Right cardiac atrium (tissue), 5 donors: ENCODE measurements around the gene KDM7A. TPM values are rescaled to one million over a fixed set of nuclear protein-coding genes. Genes with fewer than 3 reads are reported as not detected.
"Not testable (repeated sequence)": the region's sequence is repeated elsewhere in the genome, so short reads cannot be mapped to it uniquely, and the experiment has no call there.

Experiments
- ATAC-seq, 2 donors: fragments of 200-7000 bp; cut with Tn5 transposase; one replicate each; pipeline versions ENCODE4 v1.8.0 to v1.9.1; 2020; ENCODE audit warnings: moderate library complexity in 2 of 2, mild to moderate bottlenecking in 1 of 2
- DNase-seq, 3 donors: peaks; one replicate each; pipeline ENCODE4 v3.0.0-alpha.2; 2020
- H3K27ac ChIP-seq: one replicate; pipeline ENCODE4 v1.5.1; 2013; ENCODE audit warnings: mild to moderate bottlenecking, low read length, control low read depth, moderate library complexity
- H3K27me3 ChIP-seq: one replicate; pipeline ENCODE4 v1.6.1; 2013; ENCODE audit not compliant: control insufficient read depth, insufficient read depth
- H3K4me1 ChIP-seq: one replicate; pipeline ENCODE4 v1.6.1; 2013; ENCODE audit warnings: low read length; ENCODE audit not compliant: control insufficient read depth, insufficient read depth
- H3K4me3 ChIP-seq: one replicate; pipeline ENCODE4 v1.5.1; 2013; ENCODE audit warnings: low read length, control low read depth
- H3K9me3 ChIP-seq: one replicate; pipeline ENCODE4 v1.6.1; 2013; ENCODE audit warnings: low read length; ENCODE audit not compliant: control insufficient read depth
- WGBS: extraction: QIAGEN DNeasy Blood & Tissue Kit; methylation state at CpG from one replicate; pipeline ENCODE4 v1.1.7; 2013; 5-methylcytosine and 5-hydroxymethylcytosine counted together
- intact Hi-C, 4 donors: fragments of 100-400 bp; cut with DNase I; formaldehyde crosslinking; loops; one replicate each; pipeline versions ENCODE4 v1.11.0 to v1.14.0; 2022 to 2023
- polyA plus RNA-seq: library from polyadenylated mRNA; stranded (reverse); fragments of 200-250 nt; gene quantifications from one replicate; pipeline ENCODE4 v1.2.3, GENCODE V29; 2013
- total RNA-seq, 4 donors: library from RNA; stranded (reverse); fragmentation: NEBNext Ultra II Directional; extraction: Animal tissue kit (Norgen Biotek cat#: 25700); gene quantifications; one replicate each; pipeline ENCODE4 v1.2.1, GENCODE V29; 2021
- donor health status: healthy with polysubstance abuse.
- donor health status: DM: no; HTN: yes; CAD: no.
- donor health status: DM: no; HTN: no; CAD: no.
- donor health status: DM: no; HTN: yes; CAD: no; lungs with severe emphysema.
- donor health status: DM: yes; HTN: yes; CAD: no.

The KDM7A gene
- total and polyA plus RNA-seq, 5 donors, result 4.5 to 14.8 (median 12.0) TPM

DNA sequence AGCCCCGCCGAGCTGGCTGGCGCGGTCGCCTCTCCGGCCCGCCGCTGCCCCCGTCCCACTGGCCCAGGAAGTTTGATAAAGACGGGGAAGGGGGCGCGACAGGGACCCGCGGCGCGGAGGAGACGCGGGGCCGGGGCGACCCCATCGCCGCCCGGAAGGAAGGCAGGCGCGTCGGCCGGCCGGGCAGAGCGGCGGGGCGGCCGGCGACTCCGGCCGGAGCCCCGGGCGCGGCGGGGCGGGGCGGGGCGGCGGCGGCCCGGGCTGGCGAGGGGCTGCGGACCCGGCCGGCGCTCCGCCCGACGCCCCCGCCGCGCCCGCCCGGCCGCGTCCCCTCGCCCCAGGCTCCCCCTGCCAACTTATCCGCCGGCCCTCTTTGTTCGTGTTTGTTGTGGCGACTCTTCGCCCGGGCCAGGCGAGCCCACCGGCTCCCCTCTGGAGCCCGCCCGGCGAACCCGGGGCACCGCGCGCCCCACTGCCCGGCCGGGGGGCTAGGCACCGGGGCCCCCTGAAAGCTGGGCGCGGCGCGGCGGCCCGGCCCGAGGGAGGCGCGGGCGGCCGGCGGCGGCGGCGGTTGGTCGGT, 571 bp downstream of the KDM7A start:
- under 1% methylated on average over 90 of the region's 95 CpGs for WGBS
- Histone ChIP-seq H3K4me3 (peak overlapping the region; percentile 98), H3K27me3 (no peaks in the 10 kb centered on the region), H3K9me3 (no peaks in the 10 kb centered on the region), H3K27ac (peak overlapping the region; percentile 93), H3K4me1 (no peaks in the 10 kb centered on the region)
- peak in 2 of 3 donors; percentile 29 to 62 for DNase-seq
- intact Hi-C loops, result loop anchor here (5.0 to 10.0 kb wide), 3 partner anchors 141 to 159 kb away; no protein-coding TSS in a partner anchor
- no peak for ATAC-seq

DNA sequence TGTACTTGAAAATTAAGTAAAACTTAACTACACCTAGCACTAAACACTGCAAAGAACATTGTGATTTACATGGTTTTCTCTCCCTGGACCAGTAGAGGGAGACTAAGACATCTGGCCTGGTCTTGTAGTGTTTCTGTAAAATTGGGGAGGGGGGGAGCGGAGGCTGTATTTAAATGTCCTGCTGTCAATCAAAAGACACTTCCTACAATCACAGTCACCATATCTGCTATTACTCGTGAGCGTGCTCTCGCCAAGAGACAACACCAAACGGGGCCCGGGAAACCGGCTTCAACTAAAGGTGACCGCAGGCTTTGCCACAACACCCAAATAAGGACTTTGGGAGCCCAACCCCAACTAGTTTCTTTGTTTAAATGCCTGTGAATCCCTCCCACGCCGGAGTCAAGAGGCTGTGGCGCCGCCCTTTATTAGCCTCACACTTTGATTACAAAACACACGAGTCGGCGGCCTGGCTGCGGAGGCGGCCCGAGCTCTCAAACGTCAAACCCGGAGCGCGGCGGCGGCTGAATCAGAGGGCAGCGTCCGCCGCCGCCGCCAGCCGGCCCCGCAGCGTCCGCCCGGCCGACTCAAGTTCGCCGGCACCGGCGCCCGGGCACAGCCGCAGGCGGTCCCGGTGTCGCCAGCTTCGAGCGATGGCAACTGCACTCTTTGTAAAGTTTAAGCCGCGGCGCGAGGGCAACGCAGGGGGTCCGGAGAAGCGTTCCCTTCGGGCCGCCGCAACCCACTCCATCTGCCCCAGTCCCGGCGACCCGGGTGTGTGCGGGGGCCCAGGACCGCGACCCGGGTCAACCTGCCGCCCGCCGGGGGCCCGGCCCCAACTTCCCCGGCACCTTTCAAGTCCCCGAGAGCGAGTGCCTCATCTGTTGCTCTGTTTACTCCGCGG, 1.3 kb downstream of the KDM7A start:
- WGBS, result under 1% methylated on average over 72 of the region's 72 CpGs
- peak overlapping the region; percentile 93 for H3K27ac ChIP-seq

DNA sequence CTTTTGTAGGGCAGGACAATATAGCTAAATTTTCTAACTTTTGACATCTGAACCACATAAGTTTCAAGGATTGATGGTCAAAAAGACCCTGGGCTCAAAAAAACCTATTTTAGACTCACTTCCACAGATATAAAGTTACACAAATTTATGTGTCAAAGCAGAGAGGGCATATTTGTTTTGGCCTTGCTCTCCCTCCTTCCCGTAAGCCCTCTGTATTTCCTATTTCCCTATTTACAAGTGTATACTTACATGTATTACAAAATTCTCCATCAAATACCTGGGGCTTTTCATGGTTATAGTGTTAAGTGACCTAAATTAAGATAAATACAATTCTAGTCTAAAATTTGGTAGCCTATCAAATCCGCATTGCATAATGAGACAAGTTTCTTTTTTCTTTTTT, 2.6 kb downstream of the KDM7A start:
- Histone ChIP-seq H3K4me3 (no peak overlapping the region), H3K4me1 (peaks cover 2% of the 10 kb centered on the region), H3K9me3 (no peaks in the 10 kb centered on the region), H3K27ac (no peak overlapping the region), H3K27me3 (no peaks in the 10 kb centered on the region)
- intact Hi-C loops, result loop anchor here in 1 of 4 donors (10.0 kb wide), 1 partner anchor 161 kb away; no protein-coding TSS in a partner anchor
- ATAC-seq, result no peak
- WGBS, result 81% methylated on average over 2 of the region's 2 CpGs
- no peak for DNase-seq

More for the DNA sequence above, 1.3 kb downstream of the KDM7A start:
- DNase-seq (peak; percentile 93 to 96 (median 95)), ATAC-seq (peak; percentile 79 to 83)
- intact Hi-C loops, result loop anchor here (5.0 to 10.0 kb wide), 3 partner anchors 142 to 159 kb away; no protein-coding TSS in a partner anchor
- peaks cover 2% of the 10 kb centered on the region for H3K4me1 ChIP-seq
- H3K4me3 ChIP-seq, result peak overlapping the region; percentile 98
- no peaks in the 10 kb centered on the region for H3K9me3 ChIP-seq
- H3K27me3 ChIP-seq, result no peaks in the 10 kb centered on the region

DNA sequence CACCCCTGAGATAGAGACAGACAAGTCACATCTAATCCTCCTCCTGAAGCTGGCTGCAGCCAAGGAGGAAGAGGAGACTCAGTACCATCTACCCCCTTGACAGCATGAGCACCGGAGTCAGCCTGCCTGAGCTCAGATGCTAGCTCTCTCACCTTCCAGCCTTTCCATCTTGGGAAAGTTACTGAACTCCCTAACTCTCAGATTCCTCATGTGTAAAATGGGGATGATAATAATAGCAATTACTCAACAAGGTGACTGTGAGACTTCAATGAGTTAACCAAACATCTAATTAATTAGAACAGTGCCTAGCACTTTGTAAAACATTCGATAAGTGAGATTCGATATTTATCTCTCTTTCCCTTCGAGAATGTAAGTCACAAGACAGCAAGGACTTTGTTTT, 6.4 kb downstream of the KDM7A start:
- DNase-seq (no peak), ATAC-seq (no peak)
- H3K27me3 ChIP-seq, result no peaks in the 10 kb centered on the region
- no peak overlapping the region for H3K27ac ChIP-seq
- peaks cover 2% of the 10 kb centered on the region for H3K4me1 ChIP-seq
- 60% methylated on average over 4 of the region's 4 CpGs for WGBS
- H3K4me3 ChIP-seq, result no peak overlapping the region
- intact Hi-C loops, result loop anchor here in 1 of 4 donors (10.0 kb wide), 1 partner anchor 164 kb away; no protein-coding TSS in a partner anchor
- no peaks in the 10 kb centered on the region for H3K9me3 ChIP-seq

DNA sequence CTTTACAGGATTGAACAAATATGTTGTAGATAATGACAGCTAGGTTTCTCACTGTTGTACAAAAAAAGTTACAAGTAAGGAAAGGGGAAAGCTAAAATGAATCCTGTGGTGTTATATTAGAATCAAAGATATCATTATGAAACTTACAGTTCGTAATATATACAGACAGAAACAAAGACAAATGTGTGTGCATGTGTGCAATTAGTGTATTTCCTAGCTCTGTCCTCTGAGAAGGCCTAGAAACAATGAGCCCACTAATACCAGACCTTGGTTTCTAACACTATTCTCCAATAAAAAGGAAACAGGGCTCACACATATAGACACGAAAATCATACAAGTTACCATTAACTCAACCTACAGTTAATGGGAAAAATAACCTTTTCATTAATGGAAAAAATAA, 8.0 kb downstream of the KDM7A start:
- DNase-seq (no peak), ATAC-seq (no peak)
- Histone ChIP-seq H3K4me1 (peaks cover 2% of the 10 kb centered on the region), H3K27me3 (no peaks in the 10 kb centered on the region), H3K9me3 (no peaks in the 10 kb centered on the region), H3K27ac (no peak overlapping the region), H3K4me3 (no peak overlapping the region)
- 80% methylated on average over 2 of the region's 2 CpGs for WGBS
- intact Hi-C loops, result no loop called here

DNA sequence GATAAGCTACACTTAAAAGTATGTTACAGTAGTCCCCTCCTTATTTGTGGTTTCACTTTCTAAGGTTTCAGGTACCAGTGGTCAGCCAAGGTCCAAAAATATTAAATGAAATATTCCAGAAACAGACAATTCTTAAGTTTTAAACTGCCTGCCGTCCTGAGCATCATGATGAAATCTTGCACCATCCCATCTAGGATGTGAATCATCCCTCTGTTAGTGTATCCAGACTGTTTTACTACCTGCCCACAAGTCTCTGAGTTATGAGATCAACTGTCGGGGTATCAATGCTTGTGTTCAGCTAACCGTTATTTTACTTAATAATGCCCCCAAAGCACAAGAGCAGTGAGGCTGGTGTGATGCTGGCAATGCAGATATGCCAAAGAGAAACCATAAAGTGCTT, 11.4 kb downstream of the KDM7A start:
- WGBS, result 67% methylated on average over 3 of the region's 3 CpGs
- peaks cover 3% of the 10 kb centered on the region for H3K4me1 ChIP-seq

DNA sequence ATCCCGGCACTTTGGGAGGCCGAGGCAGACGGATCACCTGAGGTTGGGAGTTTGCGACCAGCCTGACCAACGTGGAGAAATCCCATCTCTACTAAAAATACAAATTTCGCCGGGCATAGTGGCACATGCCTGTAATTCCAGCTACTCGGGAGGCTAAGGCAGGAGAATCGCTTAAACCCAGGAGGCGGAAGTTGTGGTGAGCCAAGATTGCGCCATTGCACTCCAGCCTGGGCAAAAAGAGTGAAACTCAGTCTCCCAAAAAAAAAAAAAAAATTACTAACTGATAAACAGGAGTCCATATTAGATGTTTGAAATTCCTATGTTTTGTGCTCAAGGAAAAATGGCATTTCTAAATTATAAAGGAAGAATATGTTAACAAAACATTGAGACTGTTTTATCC, 14.7 kb downstream of the KDM7A start:
- peak in 1 of 3 donors; percentile 58 for DNase-seq
- H3K27me3 ChIP-seq, H3K4me1 ChIP-seq, H3K27ac ChIP-seq, H3K4me3 ChIP-seq, intact Hi-C loops, H3K9me3 ChIP-seq, ATAC-seq: not testable (repeated sequence)
- WGBS, result 88% methylated on average over 11 of the region's 11 CpGs

More for the DNA sequence above, 11.4 kb downstream of the KDM7A start:
- no peak for DNase-seq
- H3K27ac ChIP-seq, result no peak overlapping the region
- no peaks in the 10 kb centered on the region for H3K27me3 ChIP-seq
- intact Hi-C loops, result no loop called here
- peak in 1 of 2 donors; percentile 42 for ATAC-seq
- H3K9me3 ChIP-seq, result no peaks in the 10 kb centered on the region
- no peak overlapping the region for H3K4me3 ChIP-seq

DNA sequence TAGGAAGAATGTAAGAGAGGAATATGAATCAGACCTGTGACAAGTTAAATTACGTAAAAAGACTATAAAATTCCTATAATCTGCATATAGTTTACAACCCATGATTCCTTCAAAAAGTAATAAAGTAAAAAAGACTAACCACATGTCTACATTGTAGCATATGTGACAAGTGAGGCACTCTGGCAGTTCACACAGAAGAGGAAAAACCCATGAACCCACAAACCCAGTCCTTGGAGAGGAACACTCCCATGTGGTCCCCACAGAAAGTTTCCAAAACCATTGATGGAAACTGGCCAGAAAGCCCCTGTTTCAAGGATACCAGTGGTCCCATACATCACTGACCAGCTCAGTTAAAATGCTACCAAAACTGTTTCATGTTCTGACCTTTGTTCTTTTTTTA, 15.7 kb downstream of the KDM7A start:
- DNase-seq (no peak), ATAC-seq (no peak)
- H3K27ac ChIP-seq, result no peak overlapping the region
- H3K4me1 ChIP-seq, result peaks cover 7% of the 10 kb centered on the region
- 100% methylated on average over 1 of the region's 1 CpG for WGBS
- no peaks in the 10 kb centered on the region for H3K9me3 ChIP-seq
- H3K4me3 ChIP-seq, result no peak overlapping the region
- intact Hi-C loops, result no loop called here
- no peaks in the 10 kb centered on the region for H3K27me3 ChIP-seq

DNA sequence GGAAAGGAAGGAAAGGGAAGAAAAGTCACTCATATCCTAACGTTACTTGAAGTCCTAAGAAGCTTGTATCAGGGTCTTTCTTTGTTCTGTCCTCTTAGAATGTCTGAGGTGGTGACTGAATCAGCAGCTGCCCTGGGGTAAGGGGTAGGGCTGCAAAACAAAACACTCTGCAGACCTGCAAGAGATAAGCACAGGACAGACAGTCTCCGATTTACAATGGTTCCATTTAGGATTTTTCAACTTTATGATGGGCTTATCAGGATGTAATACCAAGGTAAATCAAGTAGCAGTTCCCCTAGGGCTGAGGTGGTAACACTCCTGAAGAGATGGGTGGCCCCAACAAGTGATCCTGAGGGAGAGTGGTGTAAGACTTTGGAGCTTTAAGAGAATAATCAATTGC, 16.5 kb downstream of the KDM7A start:
- intact Hi-C loops, result no loop called here
- WGBS, result 26% methylated on average over 2 of the region's 2 CpGs
- Histone ChIP-seq H3K4me1 (peaks cover 7% of the 10 kb centered on the region), H3K27me3 (no peaks in the 10 kb centered on the region), H3K9me3 (no peaks in the 10 kb centered on the region), H3K27ac (no peak overlapping the region), H3K4me3 (no peak overlapping the region)
- no peak for DNase-seq
- ATAC-seq, result peak in 1 of 2 donors; percentile 36

DNA sequence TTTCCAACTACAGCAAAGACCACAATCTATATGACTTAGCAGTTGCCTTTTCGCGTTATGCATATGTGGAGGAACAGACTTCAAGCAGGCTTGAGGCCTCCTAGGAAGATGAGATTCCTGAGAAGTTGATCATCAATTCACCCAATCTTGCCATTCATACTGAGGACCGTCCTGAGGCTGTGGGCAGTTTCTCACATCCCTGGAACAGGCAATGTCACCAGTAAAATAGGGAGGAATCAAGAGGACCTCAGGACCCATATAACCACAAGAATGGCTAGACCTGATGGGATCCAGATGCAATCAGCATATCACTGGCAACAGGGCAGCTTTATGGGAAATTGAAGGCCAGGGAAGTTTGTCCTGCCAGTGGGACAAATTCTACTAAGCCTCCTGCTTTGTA, 17.3 kb downstream of the KDM7A start:
- DNase-seq, result no peak
- Histone ChIP-seq H3K27ac (no peak overlapping the region), H3K4me1 (peaks cover 7% of the 10 kb centered on the region), H3K9me3 (no peaks in the 10 kb centered on the region), H3K4me3 (no peak overlapping the region), H3K27me3 (no peaks in the 10 kb centered on the region)
- no peak for ATAC-seq
- 94% methylated on average over 3 of the region's 3 CpGs for WGBS
- intact Hi-C loops, result no loop called here

DNA sequence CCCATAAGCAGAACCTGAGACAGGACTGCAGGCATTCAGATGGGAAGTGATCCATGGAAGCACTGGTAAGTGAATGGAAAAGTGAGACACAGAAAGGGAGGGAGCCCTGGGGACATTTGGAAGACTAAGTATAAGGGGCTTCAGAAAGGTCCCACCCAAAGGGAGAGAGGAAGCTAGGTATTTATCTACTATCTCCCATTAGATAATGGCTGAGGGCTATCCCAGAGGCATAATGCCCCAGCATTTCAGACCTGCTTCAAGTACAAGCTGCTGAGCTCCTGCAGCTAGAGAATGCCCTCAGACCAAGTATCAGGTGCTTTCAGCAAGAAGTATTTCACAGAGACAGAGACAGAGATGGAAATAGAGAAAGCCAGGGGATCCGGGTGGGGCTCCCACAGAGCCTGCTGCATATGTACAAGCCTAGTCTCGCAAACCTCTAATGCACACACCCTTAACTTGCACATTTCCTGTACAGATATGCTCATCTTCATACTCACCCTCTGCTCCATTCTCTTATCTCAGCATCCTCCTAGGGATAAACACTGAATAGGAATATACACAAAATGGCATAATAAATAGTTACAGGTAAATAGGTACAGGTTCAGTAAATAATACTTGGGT, 20.2 kb downstream of the KDM7A start:
- 76% methylated on average over 2 of the region's 2 CpGs for WGBS

More for the DNA sequence above, 20.2 kb downstream of the KDM7A start:
- DNase-seq, result no peak
- no peak for ATAC-seq
- H3K9me3 ChIP-seq, result no peaks in the 10 kb centered on the region
- H3K4me1 ChIP-seq, result peaks cover 5% of the 10 kb centered on the region
- H3K4me3 ChIP-seq, result no peak overlapping the region
- intact Hi-C loops, result no loop called here
- no peaks in the 10 kb centered on the region for H3K27me3 ChIP-seq
- H3K27ac ChIP-seq, result no peak overlapping the region
